HG03558 (cell line): ENCODE measurements around the gene DDX43.
"Not testable (repeated sequence)": the region's sequence is repeated elsewhere in the genome, so short reads cannot be mapped to it uniquely, and the experiment has no call there.

ENCODE experiments used
- ATAC-seq: cut with Tn5 transposase; IDR thresholded peaks from one replicate; pipeline ENCODE4 v1.9.1; 2021; ENCODE audit warnings: moderate number of reproducible peaks; ENCODE audit not compliant: unreplicated experiment; ENCODE audit errors: extremely low read depth

DDX43 gene

DNA sequence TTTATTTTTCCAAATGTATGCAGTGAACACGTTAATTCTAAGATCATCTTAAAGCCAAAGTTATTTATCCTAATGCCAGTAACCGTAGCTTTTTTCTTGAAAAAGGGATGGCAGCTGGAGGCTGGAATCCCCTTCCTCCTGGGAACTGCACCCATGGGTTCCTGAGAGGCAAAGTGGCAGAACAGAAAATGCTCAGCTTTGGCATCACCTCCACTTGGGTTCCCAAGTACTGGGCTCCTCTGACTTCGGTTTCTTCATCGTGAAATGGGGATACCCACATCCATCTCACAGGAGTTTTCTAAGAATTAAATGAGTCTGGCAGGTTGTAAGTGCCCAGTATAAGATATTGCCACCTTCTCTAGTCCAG is 6.2 kb upstream of the DDX43 start:
- no peak for ATAC-seq

GRCh38 chr6:73388800-73389512 is 5.7 kb upstream of the DDX43 start:
- no peak for ATAC-seq

DNA sequence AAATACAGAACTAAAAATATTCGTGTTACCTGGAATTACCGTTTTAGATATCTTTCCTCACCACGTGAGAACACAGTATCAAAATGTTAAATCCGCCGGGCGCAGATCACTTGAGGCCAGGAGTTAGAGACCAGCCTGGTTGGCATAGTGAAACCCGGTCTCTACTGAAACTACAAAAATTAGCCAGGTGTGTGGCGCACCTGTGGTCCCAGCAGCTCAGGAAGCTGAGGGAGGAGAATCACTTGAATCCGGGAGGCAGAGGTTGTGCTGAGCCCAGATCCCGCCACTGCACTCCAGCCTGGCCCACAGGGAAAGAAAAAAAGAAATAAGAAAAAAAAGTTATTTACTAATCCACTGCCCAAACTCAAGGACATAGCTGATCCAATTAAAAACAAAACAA is 4.8 kb upstream of the DDX43 start:
- ATAC-seq = no peak

DNA sequence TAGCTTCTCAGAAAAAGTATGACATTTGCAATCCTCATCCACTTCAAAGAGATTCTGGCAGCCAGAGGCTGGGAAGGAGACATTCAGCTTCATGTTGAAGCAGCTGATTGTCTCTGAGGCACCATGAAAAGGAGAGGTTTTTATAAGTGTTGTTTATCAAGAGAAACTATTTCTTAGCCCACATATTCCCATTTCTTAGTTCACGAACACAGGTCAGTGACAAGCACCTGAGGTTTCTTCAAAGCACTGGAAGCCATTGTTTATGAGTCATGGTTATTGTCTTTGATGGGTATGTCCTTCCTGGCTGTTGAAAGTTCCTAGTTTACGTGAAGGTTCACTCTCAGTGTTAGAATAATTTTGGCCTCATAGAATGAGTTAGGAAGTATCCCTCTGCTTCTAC is 3.0 kb upstream of the DDX43 start:
- no peak for ATAC-seq

- not testable (repeated sequence) for ATAC-seq
These were observed 2.4 kb upstream of the DDX43 start for GRCh38 chr6:73392188-73392587.

DNA sequence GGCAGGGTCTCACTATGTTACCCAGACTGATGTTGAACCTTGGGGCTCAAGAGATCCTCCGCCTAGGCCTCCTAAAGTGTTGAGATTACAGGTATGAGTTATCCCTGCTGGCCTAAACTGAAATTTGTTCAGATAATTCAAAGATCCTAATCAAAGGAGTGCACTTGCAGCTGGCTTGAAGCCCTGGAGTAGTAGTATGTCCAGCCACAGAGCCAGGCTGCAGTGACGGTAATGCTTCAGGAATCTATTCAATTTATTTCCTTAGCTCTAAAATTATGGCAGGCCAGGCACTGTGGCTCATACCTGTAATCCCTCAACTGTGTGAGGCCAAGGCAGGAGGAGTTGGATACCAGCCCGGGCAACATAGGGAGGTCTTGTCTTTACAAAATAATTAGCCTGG is 1.4 kb upstream of the DDX43 start:
- ATAC-seq = no peak

DNA sequence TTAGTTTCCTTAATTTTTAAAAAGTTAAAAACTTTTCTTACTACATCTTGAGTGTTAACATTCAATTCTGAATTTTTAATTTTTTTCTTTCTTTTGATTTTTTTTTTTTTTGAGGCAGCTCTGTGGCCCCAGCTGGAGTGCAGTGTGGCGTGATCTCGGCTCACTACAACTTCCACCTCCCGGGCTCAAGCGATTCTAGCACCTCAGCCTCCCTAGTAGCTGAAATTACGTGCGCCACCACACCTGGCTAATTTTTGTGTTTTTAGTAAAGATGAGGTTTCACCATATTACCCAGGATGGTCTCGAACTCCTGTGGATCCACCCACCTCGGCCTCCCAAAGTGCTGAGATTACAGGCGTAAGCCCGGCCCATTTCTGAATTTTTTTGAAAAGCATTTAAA is 1.2 kb downstream of the DDX43 start:
- ATAC-seq = no peak

- ATAC-seq = no peak
These were observed 6.0 kb downstream of the DDX43 start for GRCh38 chr6:73400656-73401055.

DNA sequence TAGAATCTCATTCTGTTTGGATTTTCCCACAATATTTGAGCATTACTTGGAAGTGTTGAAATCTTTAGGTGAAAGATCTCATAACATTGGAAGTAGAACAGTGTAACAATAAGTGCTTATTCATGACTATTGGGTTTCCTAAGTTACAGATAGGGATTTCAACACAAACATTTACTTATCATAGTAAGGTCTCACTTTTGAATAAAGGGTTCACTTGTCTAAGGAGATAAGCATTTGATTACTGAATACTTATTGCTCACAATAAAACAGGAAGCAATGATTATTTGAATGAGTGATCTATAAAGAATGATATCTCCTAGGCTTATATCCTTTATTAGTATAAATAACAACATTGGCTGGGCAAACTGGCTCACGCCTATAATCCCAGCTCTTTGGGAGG is 14.8 kb downstream of the DDX43 start:
- ATAC-seq = no peak

DNA sequence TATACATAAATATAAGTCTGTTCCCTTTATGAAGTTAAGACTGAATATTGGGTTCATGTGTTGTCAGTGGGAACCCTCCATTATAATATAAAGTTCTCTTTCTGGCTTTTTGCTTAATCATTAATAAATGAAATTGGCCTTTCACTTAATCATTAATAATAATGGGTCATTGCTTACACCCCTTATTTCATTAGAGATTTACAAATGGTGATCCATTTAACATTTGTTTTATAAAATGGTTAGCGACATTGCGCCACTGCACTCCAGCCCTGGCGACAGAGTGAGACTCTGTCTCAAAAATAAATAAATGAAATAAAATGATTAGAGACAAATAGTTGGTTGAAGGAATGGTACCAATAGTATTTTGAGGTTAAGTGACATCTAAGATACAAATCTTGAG is 18.5 kb downstream of the DDX43 start:
- no peak for ATAC-seq

DNA sequence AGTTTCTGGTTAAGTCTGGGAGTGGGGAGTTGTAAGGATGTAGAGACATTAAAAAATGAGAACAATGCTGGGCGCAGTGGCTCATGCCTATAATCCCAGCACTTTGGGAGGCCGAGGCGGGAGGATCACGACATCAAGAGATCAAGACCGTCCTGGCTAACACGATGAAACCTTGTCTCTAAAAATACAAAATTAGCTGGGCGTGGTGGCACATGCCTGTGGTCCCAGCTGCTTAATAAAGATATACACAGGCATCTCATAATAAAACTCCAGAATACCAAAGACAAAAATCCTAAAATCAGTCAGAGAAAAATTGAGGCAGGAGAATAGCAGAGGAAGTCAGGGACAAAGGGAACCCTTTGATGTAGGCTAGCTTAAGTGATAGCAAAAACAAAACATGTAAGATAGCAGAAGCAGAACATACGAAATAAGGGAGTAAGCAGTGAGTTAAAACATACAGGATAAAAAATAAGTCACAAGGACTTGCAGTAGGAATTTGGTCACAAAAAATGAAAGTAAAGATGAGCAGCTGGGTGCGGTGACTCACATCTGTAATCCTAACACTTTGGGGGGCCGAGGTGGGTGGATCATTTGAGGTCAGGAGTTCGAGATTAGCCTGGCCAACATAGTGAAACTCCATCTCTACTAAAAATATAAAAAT is 23.6 kb downstream of the DDX43 start:
- no peak for ATAC-seq

- no peak for ATAC-seq
These were observed 26.9 kb downstream of the DDX43 start for GRCh38 chr6:73421534-73421933.

DNA sequence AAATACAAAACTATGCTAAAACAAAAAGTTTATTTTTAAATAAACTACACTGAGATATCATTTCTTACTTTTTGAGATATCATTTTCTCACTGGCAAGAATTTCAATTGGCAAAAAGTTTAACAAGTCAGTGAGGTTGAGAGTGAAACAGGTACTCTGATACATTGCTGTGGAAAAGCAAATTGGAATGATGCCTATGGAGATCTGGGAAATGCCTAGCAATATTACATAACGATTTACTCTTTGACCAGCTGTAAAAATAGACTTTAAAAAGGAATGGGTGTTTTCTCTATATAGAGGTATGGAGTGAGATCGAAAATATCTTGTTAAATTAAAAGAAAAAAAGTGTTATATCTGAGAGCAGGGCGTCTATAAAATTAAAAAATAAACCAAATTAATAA is 40.6 kb downstream of the DDX43 start:
- ATAC-seq = no peak

DNA sequence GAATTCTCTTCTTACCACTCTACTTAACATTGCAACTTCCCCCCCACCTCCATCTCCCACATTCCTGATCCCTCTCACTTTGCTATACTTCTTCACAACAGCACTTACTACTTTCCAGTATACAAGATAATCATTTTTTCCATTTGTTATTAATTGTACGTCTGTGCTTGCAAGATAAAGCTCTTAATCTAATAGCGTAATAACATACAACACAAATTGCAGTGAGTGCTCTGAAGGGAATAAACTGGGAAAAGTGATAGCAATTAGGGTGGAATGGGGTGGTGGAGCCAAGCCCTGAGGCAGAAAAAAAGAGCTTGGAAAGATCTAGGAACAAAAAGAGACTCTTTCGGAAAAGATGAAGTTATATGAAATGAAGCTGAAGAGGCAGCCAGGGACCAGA is 48.9 kb downstream of the DDX43 start:
- no peak for ATAC-seq

- peak; percentile 29 for ATAC-seq
These were observed 56.8 kb downstream of the DDX43 start for GRCh38 chr6:73451223-73452106.

DNA sequence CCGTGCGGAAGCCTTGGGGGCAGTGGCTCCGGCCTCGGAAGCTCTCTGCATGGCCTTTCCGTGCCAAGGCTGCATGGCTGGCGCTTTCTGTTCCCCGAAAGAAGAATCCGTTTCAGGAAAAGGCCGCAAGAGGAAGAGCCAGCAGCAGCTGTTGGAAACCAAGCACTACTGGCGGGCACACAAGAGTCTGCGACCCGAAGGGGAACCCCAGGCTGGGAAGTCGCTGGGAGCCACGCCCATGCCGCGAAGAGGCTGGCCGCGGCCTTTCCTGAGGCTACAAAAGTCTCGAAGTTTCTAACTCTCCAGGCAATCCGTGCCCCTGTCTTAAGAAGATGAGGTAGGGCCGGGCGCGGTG is 57.5 kb downstream of the DDX43 start, which contains the start of gene CGAS:
CGAS (minus strand) TSS at position 191 of the 355 bp plus-strand sequence; CDS start at position 75, 116 bp downstream.
- ATAC-seq = peak; percentile 61

DNA sequence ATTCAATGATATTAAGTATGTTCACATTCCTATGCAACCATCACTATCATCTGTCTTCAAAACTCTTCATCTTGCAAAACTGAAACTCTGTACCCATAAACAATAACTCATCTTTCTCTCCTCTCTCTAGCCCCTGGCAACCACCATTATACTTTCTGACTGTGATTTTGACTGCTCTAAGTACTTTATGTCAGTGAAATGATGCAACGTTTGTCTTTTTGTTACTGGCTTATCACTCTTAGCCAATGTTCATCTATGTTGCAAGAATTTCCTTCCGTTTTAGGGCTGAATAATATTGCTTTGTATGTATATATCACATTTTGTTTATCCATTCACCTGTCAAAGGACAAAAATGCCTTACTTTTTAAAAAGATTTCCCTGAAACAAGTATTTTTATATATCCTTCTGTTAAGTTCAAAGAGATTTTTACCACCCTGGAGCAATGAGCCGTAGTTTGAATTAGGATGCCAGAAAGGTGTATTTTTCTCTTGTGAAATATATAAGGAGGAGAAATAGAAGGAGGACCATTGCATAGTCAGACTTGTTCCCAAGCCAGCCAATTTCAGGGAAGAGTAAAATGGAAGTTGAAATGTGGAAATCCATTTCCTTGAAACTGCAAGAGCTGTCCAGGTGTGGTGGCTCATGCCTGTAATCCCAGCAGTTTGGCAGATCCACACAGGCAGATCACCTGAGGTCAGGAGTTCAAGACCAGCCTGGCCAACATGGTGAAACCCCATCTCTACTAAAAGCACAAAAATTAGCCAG is 61.4 kb downstream of the DDX43 start:
- no peak for ATAC-seq

GRCh38 chr6:73459474-73459873 is 64.8 kb downstream of the DDX43 start:
- not testable (repeated sequence) for ATAC-seq

DNA sequence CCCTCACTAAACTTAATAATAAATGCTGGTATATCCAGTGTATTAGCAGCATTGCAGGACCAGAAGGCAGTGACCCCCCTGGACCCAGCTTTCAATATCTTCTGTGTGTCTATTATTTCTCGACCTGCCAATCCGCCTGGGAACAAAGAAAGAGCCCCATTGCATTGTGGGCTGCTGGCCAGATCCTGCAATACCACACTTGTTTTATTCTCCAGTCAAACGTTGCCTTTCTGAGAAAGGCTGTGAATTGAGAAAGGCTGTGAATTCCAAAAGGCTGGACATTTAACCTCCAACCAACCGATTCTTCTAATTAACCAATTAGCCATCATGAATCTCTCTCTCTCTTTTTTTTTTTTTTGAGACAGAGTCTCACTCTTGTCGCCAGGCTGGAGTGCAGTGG is 65.4 kb downstream of the DDX43 start:
- ATAC-seq = no peak

GRCh38 chr6:73461537-73462350 is 67.1 kb downstream of the DDX43 start, which contains the start of gene MTO1:
MTO1 (plus strand) TSS chr6:73461737; CDS start chr6:73461855, 118 bp downstream.
- peak; percentile 97 for ATAC-seq
